IMR-90 (cell line): ENCODE data around the gene COL5A2. TPM values are rescaled to one million over a fixed set of nuclear protein-coding genes. Genes with fewer than 3 reads are reported as not detected.

Source experiments
- ATAC-seq: fragments of 200-7000 bp; cut with Tn5 transposase; 2 replicates; pipeline ENCODE4 v1.9.1; 2020; ENCODE audit warnings: low read depth, mild to moderate bottlenecking, moderate library complexity
- BruUV-seq: library from RNA; stranded (reverse); fragments of 400-500 nt; replicated peaks from 2 replicates; lab custom pipeline; 2021; lab: Mats Ljungman, UMichigan
- CTCF ChIA-PET: fragments of 300-600 bp; formaldehyde crosslinking; extraction: SDS; loops from one replicate; lab custom pipeline; 2021; ENCODE audit warnings: antibody characterized with exemption; lab: Yijun Ruan, JAX
- POLR2A ChIA-PET: fragments of 300-600 bp; sonication (Branson Sonifier 250); formaldehyde crosslinking; loops from one replicate; lab custom pipeline; 2022; ENCODE audit warnings: antibody characterized with exemption; ENCODE audit not compliant: unreplicated experiment; lab: Charles Lee
- DNase-seq: peaks from one replicate; pipeline ENCODE4 v3.0.0; 2013
- H2AFZ ChIP-seq: replicated peaks from 2 replicates; pipeline ENCODE3; 2013; ENCODE audit warnings: low read length, mild to moderate bottlenecking; ENCODE audit not compliant: poor library complexity
- H2AK5ac ChIP-seq: 2 replicates; pipeline ENCODE4 v1.6.1; 2013; ENCODE audit warnings: low read depth, low read length, inconsistent platforms
- H2AK9ac ChIP-seq: replicated peaks from 2 replicates; pipeline ENCODE3; 2013; ENCODE audit warnings: mild to moderate bottlenecking, low read depth, low read length, moderate library complexity; ENCODE audit not compliant: poor library complexity
- H2BK120ac ChIP-seq: 2 replicates; pipeline ENCODE4 v1.6.1; 2013; ENCODE audit warnings: low read depth, low read length, inconsistent platforms
- H2BK15ac ChIP-seq: 3 replicates; pipeline ENCODE4 v1.6.1; 2013; ENCODE audit warnings: low read depth, low read length, inconsistent platforms
- H2BK20ac ChIP-seq: 2 replicates; pipeline ENCODE4 v1.6.1; 2013; ENCODE audit warnings: low read depth, mild to moderate bottlenecking, inconsistent platforms, low read length, moderate library complexity
- H2BK5ac ChIP-seq: 2 replicates; pipeline ENCODE4 v1.6.1; 2013; ENCODE audit warnings: mild to moderate bottlenecking, low read depth, low read length, inconsistent platforms; ENCODE audit not compliant: poor library complexity, severe bottlenecking
- H3K14ac ChIP-seq: replicated peaks from 2 replicates; pipeline ENCODE4 v1.6.1; 2013; ENCODE audit warnings: low read depth, low read length, inconsistent platforms
- H3K18ac ChIP-seq: 2 replicates; pipeline ENCODE4 v1.6.1; 2013; ENCODE audit warnings: low read depth, low read length, control low read depth
- H3K23ac ChIP-seq: 2 replicates; pipeline ENCODE4 v1.6.1; 2013; ENCODE audit warnings: low read depth, low read length, inconsistent platforms
- H3K27ac ChIP-seq: 2 replicates; pipeline ENCODE4 v1.5.1; 2013; ENCODE audit warnings: mild to moderate bottlenecking, control low read depth, low read length; ENCODE audit not compliant: insufficient read depth
- H3K27me3 ChIP-seq: 2 replicates; pipeline ENCODE4 v1.6.1; 2013; ENCODE audit warnings: low read length; ENCODE audit not compliant: control insufficient read depth, insufficient read depth
- H3K36me3 ChIP-seq: 2 replicates; pipeline ENCODE4 v1.6.1; 2013; ENCODE audit warnings: low read length, mixed read lengths; ENCODE audit not compliant: control insufficient read depth, insufficient read depth
- H3K4ac ChIP-seq: 2 replicates; pipeline ENCODE4 v1.6.1; 2013; ENCODE audit warnings: low read depth, low read length, inconsistent platforms
- H3K4me1 ChIP-seq: 2 replicates; pipeline ENCODE4 v1.6.1; 2013; ENCODE audit warnings: low read length, mixed read lengths; ENCODE audit not compliant: control insufficient read depth, insufficient read depth
- H3K4me2 ChIP-seq: 2 replicates; pipeline ENCODE4 v1.6.1; 2013; ENCODE audit warnings: low read depth, mild to moderate bottlenecking, control low read depth, low read length, moderate library complexity
- H3K4me3 ChIP-seq: 2 replicates; pipeline ENCODE4 v1.5.1; 2013; ENCODE audit warnings: low read depth, mild to moderate bottlenecking, control low read depth, low read length, moderate library complexity; ENCODE audit not compliant: insufficient read depth
- H3K56ac ChIP-seq: 2 replicates; pipeline ENCODE4 v1.6.1; 2013; ENCODE audit warnings: low read length, inconsistent platforms; ENCODE audit not compliant: insufficient read depth; ENCODE audit errors: extremely low read depth
- H3K79me1 ChIP-seq, 2 experiments: 2 replicates each; pipeline ENCODE4 v1.6.1; 2013; ENCODE audit warnings: low read length in 2 of 2, inconsistent platforms in 1 of 2, low read depth in 1 of 2
- H3K9ac ChIP-seq: 2 replicates; pipeline ENCODE4 v1.6.1; 2013; ENCODE audit warnings: low read depth, low read length, control low read depth
- H3K9me1 ChIP-seq: 2 replicates; pipeline ENCODE4 v1.6.1; 2013; ENCODE audit warnings: low read length, inconsistent platforms; ENCODE audit not compliant: insufficient read depth
- H3K9me3 ChIP-seq: 2 replicates; pipeline ENCODE4 v1.6.1; 2013; ENCODE audit warnings: low read length; ENCODE audit not compliant: control insufficient read depth, insufficient read depth
- H4K20me1 ChIP-seq: 2 replicates; pipeline ENCODE4 v1.6.1; 2013; ENCODE audit warnings: low read length, inconsistent platforms; ENCODE audit not compliant: insufficient read depth
- H4K5ac ChIP-seq: 2 replicates; pipeline ENCODE4 v1.6.1; 2013; ENCODE audit warnings: mild to moderate bottlenecking, low read depth, low read length, control low read depth
- H4K8ac ChIP-seq, 2 experiments: 2 replicates each; pipeline ENCODE4 v1.6.1; 2013; ENCODE audit warnings: low read depth in 2 of 2, low read length in 2 of 2, control low read depth in 1 of 2, inconsistent platforms in 1 of 2
- H4K91ac ChIP-seq: 2 replicates; pipeline ENCODE4 v1.6.1; 2013; ENCODE audit warnings: low read depth, low read length, inconsistent platforms; ENCODE audit not compliant: insufficient read depth
- BHLHE40 ChIP-seq: fragments of 150-350 bp; IDR thresholded peaks from 2 replicates; pipeline ENCODE4 v1.6.1; 2016; ENCODE audit warnings: mild to moderate bottlenecking, low read depth, low read length
- POLR2A ChIP-seq: IDR thresholded peaks from 2 replicates; pipeline ENCODE4 v1.6.1; 2012; ENCODE audit warnings: mild to moderate bottlenecking, low read depth, low read length
- WGBS, 2 experiments: methylation state at CpG; one replicate each; pipeline versions ENCODE4 v1.1.5 to v1.1.7; 2013; ENCODE audit warnings: missing lambda C conversion rate in 2 of 2; ENCODE audit not compliant: insufficient read length in 1 of 2; ENCODE audit errors: extremely low coverage in 2 of 2; 5-methylcytosine and 5-hydroxymethylcytosine counted together
- dilution Hi-C: fragments of 300-500 bp; cut with HindIII; formaldehyde crosslinking; loops from one replicate; pipeline ENCODE4 v1.14.3; 2018; ENCODE audit warnings: low sequenced_read_pairs; ENCODE audit not compliant: unreplicated experiment
- in situ Hi-C: fragments of 300-500 bp; cut with MboI; formaldehyde crosslinking; loops from 3 replicates; pipeline ENCODE4 v1.14.3; 2019; ENCODE audit warnings: low sequenced_read_pairs, inconsistent platforms, mixed read lengths
- intact Hi-C: fragments of 100-400 bp; cut with micrococcal nuclease; formaldehyde crosslinking; loops from 2 replicates; pipeline ENCODE4 v1.10.0; 2022
- polyA plus RNA-seq, 3 experiments: library from polyadenylated mRNA; depleted of rRNA; stranded (reverse); fragments of >200 nt; gene quantifications; 2 replicates each; pipeline ENCODE4 v1.2.3, GENCODE V29; 2012; ENCODE audit warnings: low replicate concordance in 1 of 3
- total RNA-seq: library from RNA; depleted of rRNA; stranded (reverse); fragments of >200 nt; gene quantifications from 2 replicates; pipeline ENCODE4 v1.2.3, GENCODE V29; 2012

Gene COL5A2
- total and polyA plus RNA-seq, 2 of the 4 experiments (the other 2 are of a cell fraction) = 181 to 257 TPM

DNA sequence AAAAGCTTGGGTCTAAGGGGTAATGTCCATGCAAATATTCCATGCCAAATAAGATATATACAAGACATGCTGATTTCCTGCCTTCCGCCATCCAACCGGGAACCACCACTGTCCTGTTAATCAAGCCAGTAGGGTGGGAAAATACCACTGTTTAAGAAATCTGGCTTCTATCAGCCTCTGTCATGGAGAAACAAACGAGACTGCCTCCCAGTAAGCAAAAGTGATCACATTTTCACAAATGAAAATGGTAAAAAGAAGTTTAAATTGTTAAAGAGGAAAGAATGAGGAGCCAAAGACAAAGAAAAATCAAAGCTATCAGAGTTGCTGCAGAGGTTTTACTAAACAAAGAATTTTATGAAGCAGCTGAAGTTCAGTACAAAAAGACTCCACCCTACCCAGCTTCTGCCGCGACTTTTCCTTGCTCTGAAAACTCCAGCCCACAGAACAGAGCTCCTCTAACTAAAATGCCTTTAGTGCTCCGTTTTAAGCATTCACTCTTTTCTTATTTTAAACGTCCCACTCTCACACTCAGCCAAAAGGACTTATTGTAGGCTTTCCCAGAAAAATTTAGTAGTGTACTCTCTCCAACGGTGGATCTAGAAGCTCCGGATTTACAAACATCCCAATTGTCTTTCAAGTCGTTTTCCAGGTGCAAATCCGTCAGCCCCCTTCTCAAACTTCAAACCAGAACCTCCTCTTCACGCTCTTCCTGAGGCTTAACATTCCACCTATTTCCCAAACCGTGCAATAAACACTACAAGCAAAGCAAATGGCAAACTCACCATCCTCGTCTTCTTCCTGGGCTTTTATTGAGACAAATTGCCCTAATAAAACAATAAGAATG lies 613 bp downstream of the COL5A2 start:
- 0% methylated on average over 6 of the region's 14 CpGs; no CpG with 5 or more reads in 1 of the 2 experiments for WGBS, 2 experiments
- TF ChIP-seq POLR2A (peak; percentile 27; the same call in 1 of the 2 replicates), BHLHE40 (no peak)
- DNase-seq (peak; percentile 78), ATAC-seq (peak; percentile 35)
- H3K56ac ChIP-seq = peak overlapping the region; percentile 99
- peak overlapping the region; percentile 53 to 76 for H4K8ac ChIP-seq
- peak overlapping the region; percentile 90 for H4K5ac ChIP-seq
- no peaks in the 10 kb centered on the region for H3K27me3 ChIP-seq
- H3K14ac ChIP-seq = peak overlapping the region; percentile 96
- intact Hi-C loops = loop anchor here (1.0 to 10.0 kb wide), 8 partner anchors 31 to 654 kb away; no protein-coding TSS in a partner anchor
- peak overlapping the region; percentile 95 for H2BK5ac ChIP-seq
- H3K18ac ChIP-seq = peak overlapping the region; percentile 96
- H3K27ac ChIP-seq = peak overlapping the region; percentile 87
- H3K4me3 ChIP-seq = peak overlapping the region; percentile 96
- peak overlapping the region; percentile 91 for H3K4ac ChIP-seq
- ChIA-PET CTCF (interaction anchor here (0.8 to 1.7 kb wide), 6 partner anchors 12 to 109 kb away, joined by 3 to 7 read pairs (median 4); no protein-coding TSS in a partner anchor), POLR2A (interaction anchor here (0.6 to 3.3 kb wide), 8 partner anchors 10 to 946 kb away, joined by 3 to 31 read pairs (median 4); no protein-coding TSS in a partner anchor)
- no peaks in the 10 kb centered on the region; the same call in 1 of the 2 replicates for H3K36me3 ChIP-seq
- peaks cover 21% of the 10 kb centered on the region; the same call in 1 of the 2 replicates for H4K20me1 ChIP-seq
- H3K23ac ChIP-seq = peak overlapping the region; percentile 97
- peak overlapping the region; percentile 85 for H2BK120ac ChIP-seq
- dilution Hi-C loops = no loop called here
- no TSS peak for BruUV-seq
- peak overlapping the region; percentile 22 for H3K4me2 ChIP-seq
- H2AFZ ChIP-seq = peak overlapping the region; percentile 21
- no peaks in the 10 kb centered on the region for H3K9me3 ChIP-seq
- peak overlapping the region; percentile 83 for H2AK9ac ChIP-seq
- in situ Hi-C loops = loop anchor here (10.0 kb wide), 1 partner anchor 106 kb away; no protein-coding TSS in a partner anchor
- peak overlapping the region; percentile 83 for H4K91ac ChIP-seq
- no peaks in the 10 kb centered on the region for H3K9me1 ChIP-seq
- peak overlapping the region; percentile 97 for H3K9ac ChIP-seq
- H2BK20ac ChIP-seq = peak overlapping the region; percentile 3
- peaks cover 3% of the 10 kb centered on the region; the same call in 1 of the 2 replicates for H3K4me1 ChIP-seq
- peaks cover 5 to 14% of the 10 kb centered on the region in 2 experiments; a peak in 2 of 4 replicates for H3K79me1 ChIP-seq
- H2BK15ac ChIP-seq = peak overlapping the region; percentile 16; the same call in 1 of the 3 replicates
- peak overlapping the region; percentile 52 for H2AK5ac ChIP-seq
